ENCODE measurements around the gene ANKRD10. TPM values are rescaled to one million over a fixed set of nuclear protein-coding genes. Genes with fewer than 3 reads are reported as not detected.

ANKRD10 gene
- total RNA-seq, 1 experiment from 2014 or later = 159 TPM

GRCh38 chr13:110841846-110842245 is 73.0 kb downstream of the ANKRD10 start:
- H2AK5ac ChIP-seq (ENCODE audit: insufficient read length, low read length) = no peak overlapping the region
- peaks cover 2% of the 10 kb centered on the region; the same call in 1 of the 2 replicates for H3K27me3 Mint-ChIP-seq (ENCODE audit: low read depth)
- H3K27ac ChIP-seq (ENCODE audit: insufficient read length, low read depth, low read length) = no peak overlapping the region
- H3K27me3 ChIP-seq (ENCODE audit: insufficient read depth, low read length) = no peaks in the 10 kb centered on the region
- no peak overlapping the region for H2BK120ac ChIP-seq (ENCODE audit: low read depth, low read length, poor library complexity, severe bottlenecking)
- no peaks in the 10 kb centered on the region for H3K79me1 ChIP-seq (ENCODE audit: insufficient read depth, low read depth, low read length, poor library complexity, severe bottlenecking)
- no peak overlapping the region for H4K91ac ChIP-seq (ENCODE audit: insufficient read length, low read depth, low read length)
- H2BK12ac ChIP-seq (ENCODE audit: insufficient read length, low read depth, low read length) = no peak overlapping the region
- H4K8ac ChIP-seq (replicated peaks; ENCODE audit: insufficient read length, low read depth, low read length) = no peak overlapping the region
- no peak for DNase-seq
- no peak overlapping the region for H3K4me2 ChIP-seq (ENCODE audit: insufficient read depth, insufficient read length, low read length)
- 0 out of 7 replicates have a peak, but pooled peaks cover 0 to 6% (median 4%) of the 10 kb centered on the region in 3 experiments for H3K36me3 Mint-ChIP-seq (ENCODE audit: insufficient read depth in 1 of 3, low read depth in 3 of 3)
- H3T11ph ChIP-seq (ENCODE audit: low read length) = no peak overlapping the region
- H2AFZ ChIP-seq (ENCODE audit: low read length) = no peak overlapping the region
- no peaks in the 10 kb centered on the region for H3K23me2 ChIP-seq (ENCODE audit: insufficient read length, low read depth, low read length, poor library complexity, severe bottlenecking)
- H4K20me1 ChIP-seq (ENCODE audit: control insufficient read depth, insufficient read depth, insufficient read length) = no peaks in the 10 kb centered on the region
- no peak overlapping the region for H3K56ac ChIP-seq (ENCODE audit: insufficient read length, low read depth, low read length)
- no peak overlapping the region for H4K5ac ChIP-seq (ENCODE audit: insufficient read length, low read depth, low read length)
- H2BK5ac ChIP-seq (ENCODE audit: insufficient read length, low read length) = no peak overlapping the region
- no peak overlapping the region for H3K9ac ChIP-seq (ENCODE audit: extremely low read depth, insufficient read length, low read length)
- no peak overlapping the region for H3K18ac ChIP-seq (ENCODE audit: insufficient read length, low read depth, low read length)
- H3K27ac Mint-ChIP-seq = no peak overlapping the region
- TF ChIP-seq, protein P1, sequence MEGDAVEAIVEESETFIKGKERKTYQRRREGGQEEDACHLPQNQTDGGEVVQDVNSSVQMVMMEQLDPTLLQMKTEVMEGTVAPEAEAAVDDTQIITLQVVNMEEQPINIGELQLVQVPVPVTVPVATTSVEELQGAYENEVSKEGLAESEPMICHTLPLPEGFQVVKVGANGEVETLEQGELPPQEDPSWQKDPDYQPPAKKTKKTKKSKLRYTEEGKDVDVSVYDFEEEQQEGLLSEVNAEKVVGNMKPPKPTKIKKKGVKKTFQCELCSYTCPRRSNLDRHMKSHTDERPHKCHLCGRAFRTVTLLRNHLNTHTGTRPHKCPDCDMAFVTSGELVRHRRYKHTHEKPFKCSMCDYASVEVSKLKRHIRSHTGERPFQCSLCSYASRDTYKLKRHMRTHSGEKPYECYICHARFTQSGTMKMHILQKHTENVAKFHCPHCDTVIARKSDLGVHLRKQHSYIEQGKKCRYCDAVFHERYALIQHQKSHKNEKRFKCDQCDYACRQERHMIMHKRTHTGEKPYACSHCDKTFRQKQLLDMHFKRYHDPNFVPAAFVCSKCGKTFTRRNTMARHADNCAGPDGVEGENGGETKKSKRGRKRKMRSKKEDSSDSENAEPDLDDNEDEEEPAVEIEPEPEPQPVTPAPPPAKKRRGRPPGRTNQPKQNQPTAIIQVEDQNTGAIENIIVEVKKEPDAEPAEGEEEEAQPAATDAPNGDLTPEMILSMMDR (conservative IDR thresholded peaks at IDR 0.05) = no peak
- H3K4me1 Mint-ChIP-seq = peaks cover 8 to 11% of the 10 kb centered on the region in 2 experiments
- H3K4me1 ChIP-seq (ENCODE audit: insufficient read depth, low read length) = no peaks in the 10 kb centered on the region
- H3K4ac ChIP-seq (ENCODE audit: low read depth, low read length) = no peak overlapping the region
- no peak overlapping the region for H2BK15ac ChIP-seq (ENCODE audit: low read depth, low read length)
- no peaks in the 10 kb centered on the region for H3K9me3 ChIP-seq (ENCODE audit: control insufficient read depth, low read depth, low read length)
- H3K23ac ChIP-seq (ENCODE audit: insufficient read length, low read depth, low read length) = no peak overlapping the region
- H3K9me3 Mint-ChIP-seq = peaks cover 6% of the 10 kb centered on the region in 2 experiments; a peak in 4 of 5 replicates
- no peak overlapping the region for H3K14ac ChIP-seq (ENCODE audit: insufficient read depth, low read length)
- H3K79me2 ChIP-seq (ENCODE audit: insufficient read depth, low read length) = no peaks in the 10 kb centered on the region
- WGBS (ENCODE audit: extremely low coverage, insufficient read length, low lambda C conversion rate) = no CpG with 5 or more reads among the region's 3 CpGs
- H3K4me3 Mint-ChIP-seq = no peak overlapping the region
- no peak overlapping the region for H2BK20ac ChIP-seq (ENCODE audit: low read depth, low read length, poor library complexity, severe bottlenecking)
